ENCODE data around the gene CPNE4.

CPNE4 gene

DNA sequence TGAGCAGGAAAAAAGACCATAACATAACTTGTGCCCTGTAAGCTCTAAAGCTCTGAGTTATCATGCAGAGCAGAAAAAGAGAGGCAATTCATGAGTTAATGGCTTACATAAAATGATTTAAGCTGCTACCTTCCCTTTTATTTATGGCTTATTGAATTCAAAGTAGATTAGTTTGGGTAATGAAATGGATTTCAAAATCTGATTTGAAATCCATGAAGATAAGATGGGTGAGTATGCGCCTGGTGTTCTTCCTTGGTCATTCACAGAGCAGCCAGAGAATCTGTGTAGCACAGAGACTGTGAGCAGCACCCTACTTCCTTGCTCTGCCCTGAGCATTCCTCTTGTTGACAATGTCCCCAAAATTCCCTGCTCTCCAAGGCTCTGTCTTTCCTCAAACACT lies 495.8 kb downstream of the CPNE4 start:
- in situ Hi-C loops (cut with HindIII; ENCODE audit: low sequenced_read_pairs): no loop called here
- DNase-seq (ENCODE audit: low read depth, low spot score): no peak
- no peak overlapping the region for H3K4me3 ChIP-seq (ENCODE audit: low read depth, low read length)
- TF ChIP-seq, protein P1, sequence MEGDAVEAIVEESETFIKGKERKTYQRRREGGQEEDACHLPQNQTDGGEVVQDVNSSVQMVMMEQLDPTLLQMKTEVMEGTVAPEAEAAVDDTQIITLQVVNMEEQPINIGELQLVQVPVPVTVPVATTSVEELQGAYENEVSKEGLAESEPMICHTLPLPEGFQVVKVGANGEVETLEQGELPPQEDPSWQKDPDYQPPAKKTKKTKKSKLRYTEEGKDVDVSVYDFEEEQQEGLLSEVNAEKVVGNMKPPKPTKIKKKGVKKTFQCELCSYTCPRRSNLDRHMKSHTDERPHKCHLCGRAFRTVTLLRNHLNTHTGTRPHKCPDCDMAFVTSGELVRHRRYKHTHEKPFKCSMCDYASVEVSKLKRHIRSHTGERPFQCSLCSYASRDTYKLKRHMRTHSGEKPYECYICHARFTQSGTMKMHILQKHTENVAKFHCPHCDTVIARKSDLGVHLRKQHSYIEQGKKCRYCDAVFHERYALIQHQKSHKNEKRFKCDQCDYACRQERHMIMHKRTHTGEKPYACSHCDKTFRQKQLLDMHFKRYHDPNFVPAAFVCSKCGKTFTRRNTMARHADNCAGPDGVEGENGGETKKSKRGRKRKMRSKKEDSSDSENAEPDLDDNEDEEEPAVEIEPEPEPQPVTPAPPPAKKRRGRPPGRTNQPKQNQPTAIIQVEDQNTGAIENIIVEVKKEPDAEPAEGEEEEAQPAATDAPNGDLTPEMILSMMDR (IDR thresholded peaks at IDR 0.05; ENCODE audit: low read depth, low read length): no peak

DNA sequence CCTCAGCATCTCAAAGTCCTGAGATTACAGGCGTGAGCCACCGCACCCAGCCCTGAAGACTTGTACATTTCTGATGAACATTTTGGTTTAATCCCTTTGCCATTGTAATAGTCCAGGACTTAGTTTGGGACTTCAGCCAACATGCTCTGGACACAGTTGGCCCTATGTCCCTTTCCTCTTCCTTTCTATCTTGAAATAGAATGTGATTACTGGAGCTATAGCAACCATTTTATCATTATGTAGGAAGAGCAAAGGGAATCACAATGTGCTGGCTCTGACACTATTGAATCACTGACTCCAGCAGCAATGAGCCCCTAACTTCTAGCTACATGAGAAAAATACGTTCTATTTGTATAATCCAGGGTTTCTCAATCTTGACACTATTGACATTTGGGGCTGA lies 497.3 kb downstream of the CPNE4 start:
- in situ Hi-C loops (cut with HindIII; ENCODE audit: low sequenced_read_pairs): no loop called here
- no peak overlapping the region for H3K4me3 ChIP-seq (ENCODE audit: low read depth, low read length)
- TF ChIP-seq, protein P1 (IDR thresholded peaks at IDR 0.05; ENCODE audit: low read depth, low read length): no peak
- DNase-seq (ENCODE audit: low read depth, low spot score): no peak

DNA sequence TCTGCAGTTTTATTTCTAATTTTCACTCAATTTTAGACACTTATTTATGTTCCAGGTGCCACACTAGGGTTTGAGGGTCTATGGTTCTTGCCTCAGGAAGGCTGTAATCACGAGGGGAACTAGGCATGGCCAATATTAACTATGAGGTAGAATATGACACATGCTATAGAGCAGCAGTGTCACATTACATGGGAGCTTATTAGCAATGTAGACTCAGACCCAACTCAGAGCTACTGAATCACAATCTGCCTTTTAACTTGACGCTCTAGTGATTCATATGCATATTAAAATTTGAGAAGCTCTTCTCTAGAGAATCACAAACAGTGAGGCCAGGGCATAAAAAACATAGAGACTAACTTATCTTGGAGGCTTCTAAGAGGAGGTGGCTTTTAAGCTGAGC lies 499.2 kb downstream of the CPNE4 start:
- peak; percentile 65 for DNase-seq (ENCODE audit: low read depth, low spot score)
- in situ Hi-C loops (cut with HindIII; ENCODE audit: low sequenced_read_pairs): no loop called here
- no peak overlapping the region for H3K4me3 ChIP-seq (ENCODE audit: low read depth, low read length)
- TF ChIP-seq, protein P1 (IDR thresholded peaks at IDR 0.05; ENCODE audit: low read depth, low read length): no peak

DNA sequence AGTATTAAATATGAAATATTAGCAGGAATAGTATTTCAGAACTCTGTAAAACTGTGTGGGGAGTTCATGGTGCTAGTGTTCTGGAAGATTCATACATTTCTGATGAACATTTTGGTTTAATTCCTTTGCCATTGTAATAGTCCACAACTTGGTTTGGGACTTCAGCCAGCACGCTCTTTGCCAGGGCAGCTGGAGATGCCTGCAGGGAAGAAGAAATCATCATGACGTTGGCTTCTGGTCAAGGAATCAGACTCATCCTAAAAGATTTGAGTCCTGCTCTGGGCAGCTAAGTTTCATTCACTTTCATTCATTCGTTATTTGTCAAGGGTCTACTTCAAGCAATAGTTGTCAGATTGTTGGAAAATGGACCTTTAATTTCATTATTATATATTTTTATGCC lies 499.7 kb downstream of the CPNE4 start:
- peak; percentile 65 for DNase-seq (ENCODE audit: low read depth, low spot score)
- TF ChIP-seq, protein P1 (IDR thresholded peaks at IDR 0.05; ENCODE audit: low read depth, low read length): no peak
- in situ Hi-C loops (cut with HindIII; ENCODE audit: low sequenced_read_pairs): no loop called here
- no peak overlapping the region for H3K4me3 ChIP-seq (ENCODE audit: low read depth, low read length)

DNA sequence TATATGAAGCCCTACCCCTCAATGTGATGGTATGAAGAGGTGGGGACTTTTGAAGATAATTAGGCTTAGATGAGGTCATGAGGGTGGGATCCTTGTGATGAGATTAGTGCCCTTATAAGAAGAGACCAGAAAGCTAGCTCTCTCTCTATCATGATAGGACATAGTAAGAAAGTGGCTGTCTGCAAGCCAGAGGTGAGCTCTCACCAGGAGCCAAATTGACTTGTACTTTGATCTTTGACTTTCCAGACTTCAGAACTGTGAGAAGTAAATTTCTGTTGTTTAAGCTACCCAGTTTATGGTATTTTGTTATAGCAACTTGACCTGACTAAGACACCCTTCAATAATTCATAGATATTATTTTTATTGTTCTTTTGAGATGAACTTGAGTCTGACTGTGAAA lies 502.2 kb downstream of the CPNE4 start:
- no peak for DNase-seq (ENCODE audit: low read depth, low spot score)
- TF ChIP-seq, protein P1 (IDR thresholded peaks at IDR 0.05; ENCODE audit: low read depth, low read length): no peak
- H3K4me3 ChIP-seq (ENCODE audit: low read depth, low read length): no peak overlapping the region
- in situ Hi-C loops (cut with HindIII; ENCODE audit: low sequenced_read_pairs): no loop called here

DNA sequence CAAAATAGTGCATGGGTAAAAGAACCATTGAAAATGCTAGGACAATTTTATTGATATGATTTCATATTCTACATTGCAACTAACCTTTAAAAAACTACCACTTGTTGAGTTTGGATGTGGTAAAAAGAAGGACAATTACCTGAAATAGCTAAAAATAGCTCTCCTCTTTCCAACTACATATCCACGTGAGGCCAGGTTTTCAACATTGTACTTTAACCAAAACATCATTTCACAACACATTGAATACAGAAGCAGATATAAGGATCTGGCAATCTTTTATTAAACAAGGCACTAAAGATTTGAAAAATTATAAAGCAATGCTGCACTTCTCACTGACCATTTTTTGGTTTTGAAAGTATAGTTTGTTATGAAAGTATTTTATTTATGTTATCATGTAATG lies 504.0 kb downstream of the CPNE4 start:
- TF ChIP-seq, protein P1 (IDR thresholded peaks at IDR 0.05; ENCODE audit: low read depth, low read length): no peak
- H3K4me3 ChIP-seq (ENCODE audit: low read depth, low read length): no peak overlapping the region
- in situ Hi-C loops (cut with HindIII; ENCODE audit: low sequenced_read_pairs): no loop called here
- no peak for DNase-seq (ENCODE audit: low read depth, low spot score)

DNA sequence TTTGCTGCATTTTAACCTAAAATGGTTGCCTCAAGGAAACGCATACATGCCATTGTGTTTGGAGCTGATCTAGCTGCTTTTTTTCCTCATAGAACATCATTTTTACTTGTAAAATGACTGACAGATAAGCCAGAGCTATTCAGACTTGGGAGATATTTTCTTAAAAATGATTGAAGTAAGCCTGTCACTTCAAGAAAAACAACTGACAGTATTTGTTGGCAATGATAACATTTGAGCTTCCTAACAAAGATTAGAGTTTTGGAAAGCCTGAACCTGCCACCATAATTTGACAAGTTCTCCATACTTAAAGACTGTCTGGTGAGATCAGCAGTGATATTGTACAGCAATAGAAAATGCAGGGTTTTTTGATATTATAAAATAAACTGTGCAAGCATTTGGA lies 504.4 kb downstream of the CPNE4 start:
- TF ChIP-seq, protein P1 (IDR thresholded peaks at IDR 0.05; ENCODE audit: low read depth, low read length): no peak
- H3K4me3 ChIP-seq (ENCODE audit: low read depth, low read length): no peak overlapping the region
- in situ Hi-C loops (cut with HindIII; ENCODE audit: low sequenced_read_pairs): no loop called here
- no peak for DNase-seq (ENCODE audit: low read depth, low spot score)

All from astrocyte of the spinal cord (primary cell).